ENCODE results near the gene CBX1.

GRCh38 chr17:48139944-48140343, 38.7 kb upstream of the CBX1 start:
- TF ChIP-seq CTCF (optimal IDR thresholded peaks at IDR 0.05 in 1 of 3, IDR thresholded peaks at IDR 0.05 in 1 of 3, conservative IDR thresholded peaks at IDR 0.05 in 1 of 3; ENCODE audit: extremely low read depth in 1 of 3, insufficient read depth in 2 of 3, low read length in 3 of 3) (no peak), EZH2 (IDR thresholded peaks at IDR 0.05; ENCODE audit: low read length) (no peak)
